PC-9 (cell line): ENCODE measurements around the gene NELFCD. TPM values are rescaled to one million over a fixed set of nuclear protein-coding genes. Genes with fewer than 3 reads are reported as not detected.
"Not testable (repeated sequence)": the region's sequence is repeated elsewhere in the genome, so short reads cannot be mapped to it uniquely, and the experiment has no call there.

Experiments used
- BruUV-seq: library from RNA; stranded (reverse); fragments of 400-500 nt; replicated peaks from 2 replicates; lab custom pipeline; 2021; lab: Mats Ljungman, UMichigan
- CTCF ChIA-PET: fragments of 300-600 bp; sonication (Branson Sonifier 250); formaldehyde crosslinking; loops from one replicate; lab custom pipeline; 2022; ENCODE audit warnings: antibody characterized with exemption; lab: Charles Lee
- POLR2A ChIA-PET: fragments of 300-600 bp; sonication (Branson Sonifier 250); formaldehyde crosslinking; loops from one replicate; lab custom pipeline; 2022; ENCODE audit warnings: antibody characterized with exemption; ENCODE audit not compliant: unreplicated experiment; lab: Charles Lee
- DNase-seq, 2 experiments: peaks; one replicate each; pipeline versions ENCODE4 v3.0.0 to v3.0.0-alpha.2; 2015 to 2022; ENCODE audit warnings: mixed read lengths in 1 of 2
- H2AFZ ChIP-seq: fragments of 200-600 bp; sonication (generic); 2 replicates; pipeline ENCODE4 v1.8.1; 2017; ENCODE audit warnings: antibody characterized with exemption
- H3F3A ChIP-seq: fragments of 200-600 bp; sonication (generic); 2 replicates; pipeline ENCODE4 v1.8.1; 2017; ENCODE audit warnings: antibody characterized with exemption, mild to moderate bottlenecking, low read depth; ENCODE audit not compliant: insufficient read depth
- H3K27ac ChIP-seq: fragments of 200-600 bp; sonication (generic); 2 replicates; pipeline ENCODE4 v1.6.1; 2016; ENCODE audit warnings: mixed run types
- H3K27me3 ChIP-seq: fragments of 200-600 bp; sonication (generic); 2 replicates; pipeline ENCODE4 v1.6.1; 2016; ENCODE audit warnings: low read depth, mixed run types; ENCODE audit not compliant: insufficient read depth
- H3K36me3 ChIP-seq: fragments of 200-600 bp; sonication (generic); 2 replicates; pipeline ENCODE4 v1.6.1; 2016; ENCODE audit warnings: low read depth, mixed run types
- H3K4me1 ChIP-seq: fragments of 200-600 bp; sonication (generic); replicated peaks from 2 replicates; pipeline ENCODE4 v1.6.1; 2016; ENCODE audit warnings: mixed run types; ENCODE audit not compliant: insufficient read depth
- H3K4me2 ChIP-seq: fragments of 200-600 bp; sonication (generic); 2 replicates; pipeline ENCODE4 v1.6.1; 2017; ENCODE audit warnings: mixed run types
- H3K4me3 ChIP-seq: fragments of 200-600 bp; sonication (generic); 2 replicates; pipeline ENCODE4 v1.6.1; 2016; ENCODE audit warnings: mixed run types
- H3K79me2 ChIP-seq: fragments of 200-600 bp; sonication (generic); 2 replicates; pipeline ENCODE4 v1.6.1; 2017; ENCODE audit warnings: low read depth, mixed run types
- H3K9me2 ChIP-seq: fragments of 200-600 bp; sonication (generic); 2 replicates; pipeline ENCODE4 v1.8.1; 2017; ENCODE audit warnings: mild to moderate bottlenecking; ENCODE audit not compliant: insufficient read depth
- H3K9me3 ChIP-seq: fragments of 200-600 bp; sonication (generic); 2 replicates; pipeline ENCODE4 v1.8.1; 2016; ENCODE audit warnings: low read depth; ENCODE audit not compliant: insufficient read depth
- H4K20me1 ChIP-seq: fragments of 200-600 bp; sonication (generic); 2 replicates; pipeline ENCODE4 v1.8.1; 2017; ENCODE audit not compliant: insufficient read depth
- EZH2 ChIP-seq: fragments of 200-600 bp; sonication (generic); IDR thresholded peaks from 2 replicates; pipeline ENCODE4 v1.8.0; 2017; ENCODE audit warnings: antibody characterized with exemption, low read depth
- intact Hi-C: fragments of 100-400 bp; cut with micrococcal nuclease; formaldehyde crosslinking; loops from one replicate; pipeline ENCODE4 v1.10.0; 2022; ENCODE audit not compliant: unreplicated experiment
- total RNA-seq: library from RNA; stranded (reverse); gene quantifications from 2 replicates; pipeline ENCODE4 v1.2.3, GENCODE V29; 2021
- TF ChIP-seq, protein P1 (sequence below): fragments of 200-600 bp; sonication (generic); conservative IDR thresholded peaks from 2 replicates; pipeline ENCODE4 v1.6.1; 2017; ENCODE audit warnings: mixed run types, antibody characterized with exemption, mild to moderate bottlenecking, moderate library complexity

Gene NELFCD
- total RNA-seq, 1 experiment from 2014 or later, result 130 TPM

DNA sequence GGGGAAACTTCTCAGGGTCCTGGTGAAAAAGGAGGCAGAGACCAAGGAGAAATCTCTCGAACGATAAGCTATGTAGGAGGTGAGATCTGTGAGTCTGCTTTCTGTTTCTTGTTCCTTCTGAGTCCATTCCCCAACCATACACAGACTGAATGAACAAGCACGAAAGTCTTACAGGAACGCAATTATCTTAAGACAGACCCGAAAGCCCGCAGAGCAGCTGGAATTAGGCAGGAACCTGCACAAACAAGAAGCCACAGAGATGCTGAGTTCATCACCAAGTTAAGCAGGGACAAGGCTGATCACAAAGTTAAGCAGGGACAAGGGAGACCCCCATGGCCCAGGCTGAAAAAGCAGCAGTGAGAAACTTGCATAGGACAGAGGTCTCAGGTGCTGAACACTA, 21.4 kb upstream of the NELFCD start:
- no peak for DNase-seq
- no peaks in the 10 kb centered on the region for H3K9me3 ChIP-seq
- no peak overlapping the region for H3K4me2 ChIP-seq
- H3K4me3 ChIP-seq, result no peak overlapping the region
- H3K9me2 ChIP-seq, result no peaks in the 10 kb centered on the region
- H3K4me1 ChIP-seq, result no peaks in the 10 kb centered on the region
- H3F3A ChIP-seq, result no peaks in the 10 kb centered on the region
- no peaks in the 10 kb centered on the region for H3K79me2 ChIP-seq
- H4K20me1 ChIP-seq, result no peaks in the 10 kb centered on the region
- BruUV-seq, result no TSS peak
- H3K27me3 ChIP-seq, result no peaks in the 10 kb centered on the region
- ChIA-PET CTCF (interaction anchor here (0.7 kb wide), 1 partner anchor 248 kb away, joined by 3 read pairs; no protein-coding TSS in a partner anchor), POLR2A (no interaction called here)
- H3K27ac ChIP-seq, result no peak overlapping the region
- H2AFZ ChIP-seq, result no peak overlapping the region
- no peaks in the 10 kb centered on the region for H3K36me3 ChIP-seq
- TF ChIP-seq, protein P1, sequence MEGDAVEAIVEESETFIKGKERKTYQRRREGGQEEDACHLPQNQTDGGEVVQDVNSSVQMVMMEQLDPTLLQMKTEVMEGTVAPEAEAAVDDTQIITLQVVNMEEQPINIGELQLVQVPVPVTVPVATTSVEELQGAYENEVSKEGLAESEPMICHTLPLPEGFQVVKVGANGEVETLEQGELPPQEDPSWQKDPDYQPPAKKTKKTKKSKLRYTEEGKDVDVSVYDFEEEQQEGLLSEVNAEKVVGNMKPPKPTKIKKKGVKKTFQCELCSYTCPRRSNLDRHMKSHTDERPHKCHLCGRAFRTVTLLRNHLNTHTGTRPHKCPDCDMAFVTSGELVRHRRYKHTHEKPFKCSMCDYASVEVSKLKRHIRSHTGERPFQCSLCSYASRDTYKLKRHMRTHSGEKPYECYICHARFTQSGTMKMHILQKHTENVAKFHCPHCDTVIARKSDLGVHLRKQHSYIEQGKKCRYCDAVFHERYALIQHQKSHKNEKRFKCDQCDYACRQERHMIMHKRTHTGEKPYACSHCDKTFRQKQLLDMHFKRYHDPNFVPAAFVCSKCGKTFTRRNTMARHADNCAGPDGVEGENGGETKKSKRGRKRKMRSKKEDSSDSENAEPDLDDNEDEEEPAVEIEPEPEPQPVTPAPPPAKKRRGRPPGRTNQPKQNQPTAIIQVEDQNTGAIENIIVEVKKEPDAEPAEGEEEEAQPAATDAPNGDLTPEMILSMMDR, result no peak
- TF ChIP-seq EZH2, result no peak
- intact Hi-C loops, result no loop called here

DNA sequence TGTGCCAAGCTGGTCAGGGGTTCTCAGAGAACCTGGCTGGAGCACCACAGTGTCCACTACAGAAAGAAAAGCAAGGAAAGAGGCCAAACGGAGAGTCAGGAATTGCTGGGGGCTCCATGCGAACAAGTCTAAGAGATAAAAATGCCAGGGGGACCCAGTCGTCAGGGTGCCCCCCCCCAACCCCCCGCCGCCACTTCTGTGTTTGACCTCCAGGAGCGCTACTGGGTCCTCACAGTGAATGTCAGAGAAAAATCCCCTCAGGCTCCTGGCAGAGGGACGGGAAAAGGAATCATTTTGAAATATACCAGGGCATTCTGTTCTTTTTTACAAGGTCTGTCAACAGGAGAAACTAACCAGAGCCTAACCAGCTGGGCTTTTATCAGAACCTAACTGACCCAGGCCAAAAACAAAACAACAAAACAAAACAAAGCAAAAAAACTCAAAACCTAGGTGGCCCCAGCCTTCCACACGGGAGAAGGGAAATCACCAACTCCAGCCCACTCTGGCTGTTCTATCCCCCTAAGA, 17.9 kb upstream of the NELFCD start:
- Histone ChIP-seq H3K4me2 (no peak overlapping the region), H3K27ac (no peak overlapping the region), H3K9me3 (no peaks in the 10 kb centered on the region), H3K79me2 (no peaks in the 10 kb centered on the region), H3K36me3 (no peaks in the 10 kb centered on the region), H4K20me1 (no peaks in the 10 kb centered on the region), H3K4me1 (no peaks in the 10 kb centered on the region), H2AFZ (no peak overlapping the region), H3K9me2 (no peaks in the 10 kb centered on the region), H3F3A (no peaks in the 10 kb centered on the region), H3K27me3 (no peaks in the 10 kb centered on the region), H3K4me3 (no peak overlapping the region)
- CTCF ChIA-PET, result interaction anchor here (0.7 kb wide), 1 partner anchor 10 kb away, joined by 3 read pairs; no protein-coding TSS in a partner anchor
- TF ChIP-seq, protein P1, result no peak
- TF ChIP-seq EZH2, result no peak
- BruUV-seq, result no TSS peak
- intact Hi-C loops, result no loop called here
- no peak for DNase-seq
- POLR2A ChIA-PET, result no interaction called here

DNA sequence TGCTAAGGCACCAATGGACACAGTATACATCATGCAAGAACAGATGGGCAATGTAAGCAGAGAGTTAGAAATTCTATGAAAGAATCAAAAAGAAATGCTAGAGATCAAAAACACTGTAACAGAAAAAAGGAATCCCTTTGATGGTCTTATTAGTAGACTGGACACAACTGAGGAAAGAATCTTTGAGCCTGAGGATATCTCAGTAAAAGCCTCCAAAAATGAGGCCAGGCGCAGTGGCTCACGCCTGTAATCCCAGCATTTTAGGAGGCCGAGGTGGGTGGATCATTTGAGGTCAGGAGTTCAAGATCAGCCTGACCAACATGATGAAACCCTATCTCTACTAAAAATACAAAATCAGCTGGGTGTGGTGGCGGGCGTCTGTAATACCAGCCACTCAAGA, 17.1 kb upstream of the NELFCD start:
- H3K9me2 ChIP-seq, H3K27me3 ChIP-seq, CTCF ChIA-PET, intact Hi-C loops, H3K4me1 ChIP-seq, POLR2A ChIA-PET, H4K20me1 ChIP-seq, DNase-seq, H3K4me2 ChIP-seq, H3K36me3 ChIP-seq, H3K27ac ChIP-seq, H3F3A ChIP-seq, H2AFZ ChIP-seq, H3K4me3 ChIP-seq, BruUV-seq, H3K79me2 ChIP-seq, H3K9me3 ChIP-seq: not testable (repeated sequence)
